22Rv1 (cell line): ENCODE data around the gene SPRR2D.

Experiments used
- CTCF ChIP-seq: fragments of 450-650 bp; IDR thresholded peaks from 2 replicates; pipeline ENCODE4 v1.5.1; 2017; ENCODE audit warnings: mild to moderate bottlenecking
- ZFX ChIP-seq: fragments of 450-650 bp; IDR thresholded peaks from 2 replicates; pipeline ENCODE4 v1.6.1; 2017; ENCODE audit warnings: antibody characterized with exemption, borderline replicate concordance

DNA sequence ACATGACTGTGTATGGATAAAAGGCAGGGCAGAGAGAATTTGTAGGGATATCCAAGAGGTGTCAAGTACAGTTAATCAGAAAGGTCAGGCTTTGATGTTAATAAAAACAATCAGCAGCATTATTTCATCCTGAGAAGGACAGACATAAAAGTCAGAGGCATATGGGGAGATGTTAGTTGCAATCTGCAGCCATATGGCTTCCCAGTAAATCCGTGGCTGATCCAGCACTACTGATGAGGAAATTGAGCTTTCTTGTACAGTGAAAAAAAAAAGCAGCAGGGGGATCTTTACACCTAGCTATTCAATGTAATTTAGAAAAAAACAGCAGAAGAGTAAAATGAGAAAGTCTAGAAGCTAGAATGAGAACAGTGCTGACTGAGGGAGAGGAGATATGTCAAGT, 12.2 kb downstream of the SPRR2D start:
- TF ChIP-seq CTCF (no peak), ZFX (no peak)
